Esophagus muscularis mucosa (tissue), 3 donors: ENCODE data around the gene PEPD.

ENCODE experiments used
- CTCF ChIP-seq, 3 experiments: fragments of 200-600 bp in 2 of 3; fragments of 450-650 bp in 1 of 3; sonication (generic) in 2 of 3; IDR thresholded peaks; one replicate each; pipeline ENCODE4 v1.5.1; 2017 to 2019; ENCODE audit warnings: antibody characterized with exemption in 3 of 3, mild to moderate bottlenecking in 2 of 3, moderate library complexity in 1 of 3
- POLR2AphosphoS5 ChIP-seq, 2 donors: sonication (generic); formaldehyde crosslinking; IDR thresholded peaks; one replicate each; pipeline ENCODE4 v1.6.1; 2017; ENCODE audit warnings: antibody characterized with exemption in 2 of 2

- TF ChIP-seq CTCF (IDR thresholded peaks at IDR 0.05) (no peak), POLR2AphosphoS5 (IDR thresholded peaks at IDR 0.05) (no peak)
Observed at GRCh38 chr19:33558856-33559255, 37.3 kb upstream of the PEPD start.
